GM10266 (cell line): ENCODE results near the gene GNAT2.

Experiments
- DNase-seq: peaks from one replicate; pipeline ENCODE4 v3.0.0; 2012; ENCODE audit errors: extremely low spot score
- CTCF ChIP-seq: IDR thresholded peaks from 2 replicates; pipeline ENCODE4 v1.5.1; 2012; ENCODE audit warnings: mild to moderate bottlenecking, low read depth; ENCODE audit not compliant: control insufficient read depth, insufficient read depth; ENCODE audit errors: missing control alignments

The GNAT2 gene

GRCh38 chr1:109569323-109569722 lies 50.1 kb downstream of the GNAT2 start:
- no peak for TF ChIP-seq CTCF
- DNase-seq, result no peak

GRCh38 chr1:109567877-109568672 lies 51.3 kb downstream of the GNAT2 start:
- no peak for TF ChIP-seq CTCF
- DNase-seq, result no peak

GRCh38 chr1:109566982-109567381 lies 52.4 kb downstream of the GNAT2 start:
- no peak for DNase-seq

GRCh38 chr1:109565241-109565640 lies 54.2 kb downstream of the GNAT2 start:
- no peak for TF ChIP-seq CTCF
- no peak for DNase-seq

More at GRCh38 chr1:109566982-109567381, 52.4 kb downstream of the GNAT2 start:
- TF ChIP-seq CTCF, result no peak

- no peak for TF ChIP-seq CTCF
- no peak for DNase-seq
Measured at GRCh38 chr1:109564194-109564878, 55.1 kb downstream of the GNAT2 start.

GRCh38 chr1:109559995-109560394 lies 59.4 kb downstream of the GNAT2 start:
- no peak for TF ChIP-seq CTCF
- no peak for DNase-seq

GRCh38 chr1:109557520-109557919 lies 61.9 kb downstream of the GNAT2 start:
- no peak for TF ChIP-seq CTCF
- no peak for DNase-seq
